H1 (cell line): ENCODE data around the gene GRIN3A. TPM values are rescaled to one million over a fixed set of nuclear protein-coding genes. Genes with fewer than 3 reads are reported as not detected.

ENCODE experiments used
- CTCF ChIA-PET: fragments of 300-600 bp; sonication (Branson Sonifier 250); formaldehyde crosslinking; loops from one replicate; lab custom pipeline; 2021; ENCODE audit not compliant: partially characterized antibody; lab: Charles Lee
- POLR2A ChIA-PET: fragments of 300-600 bp; sonication (Branson Sonifier 250); formaldehyde crosslinking; loops from one replicate; lab custom pipeline; 2021; ENCODE audit warnings: inconsistent platforms; ENCODE audit not compliant: partially characterized antibody; lab: Charles Lee
- DNase-seq, 2 experiments: peaks; one replicate each; pipeline versions ENCODE4 v3.0.0 to v3.0.0-alpha.2; 2010 to 2022; ENCODE audit warnings: low spot score in 2 of 2, low read depth in 1 of 2, mixed read lengths in 1 of 2
- FAIRE-seq: peaks from 2 replicates; lab custom pipeline; 2011; peaks lifted over from hg19 to GRCh38; lab: Jason Lieb, UNC
- H2AFZ ChIP-seq: 2 replicates; pipeline ENCODE4 v1.8.1; 2012; ENCODE audit warnings: low read length, inconsistent platforms
- H2AK5ac ChIP-seq: 2 replicates; pipeline ENCODE4 v1.6.1; 2013; ENCODE audit warnings: low read depth, low read length
- H2BK120ac ChIP-seq: replicated peaks from 2 replicates; pipeline ENCODE3; 2013; ENCODE audit warnings: low read depth, low read length, inconsistent platforms
- H2BK12ac ChIP-seq: 2 replicates; pipeline ENCODE4 v1.6.1; 2013; ENCODE audit warnings: low read depth, low read length
- H2BK15ac ChIP-seq: 2 replicates; pipeline ENCODE4 v1.6.1; 2013; ENCODE audit warnings: low read length
- H2BK20ac ChIP-seq: 2 replicates; pipeline ENCODE4 v1.6.1; 2013; ENCODE audit warnings: low read length
- H2BK5ac ChIP-seq: 2 replicates; pipeline ENCODE4 v1.6.1; 2013; ENCODE audit warnings: low read depth, low read length
- H3K14ac ChIP-seq: 2 replicates; pipeline ENCODE4 v1.6.1; 2013; ENCODE audit warnings: inconsistent platforms; ENCODE audit not compliant: insufficient read length
- H3K18ac ChIP-seq: 2 replicates; pipeline ENCODE4 v1.6.1; 2013; ENCODE audit warnings: low read length; ENCODE audit errors: extremely low read depth
- H3K23ac ChIP-seq: 2 replicates; pipeline ENCODE4 v1.6.1; 2013; ENCODE audit warnings: inconsistent platforms; ENCODE audit not compliant: insufficient read length
- H3K23me2 ChIP-seq: 2 replicates; pipeline ENCODE4 v1.6.1; 2013; ENCODE audit warnings: low read depth, low read length
- H3K27ac ChIP-seq: 2 replicates; pipeline ENCODE4 v1.6.1; 2011; ENCODE audit warnings: low read depth, low read length, inconsistent platforms
- H3K27me3 ChIP-seq, 4 experiments: replicated peaks in 1 of 4; 1 replicate in 1 of 4; 2 replicates in 3 of 4; pipeline versions ENCODE4 v1.6.1 to v1.8.1; 2011 to 2013; ENCODE audit warnings: low read length in 3 of 4, mild to moderate bottlenecking in 3 of 4, inconsistent platforms in 2 of 4, mixed read lengths in 2 of 4, moderate library complexity in 1 of 4; ENCODE audit not compliant: control insufficient read depth in 3 of 4, insufficient read depth in 3 of 4; ENCODE audit errors: extremely low read depth in 1 of 4
- H3K36me3 ChIP-seq, 4 experiments: 2 replicates each; pipeline versions ENCODE4 v1.6.1 to v1.8.1; 2011 to 2013; ENCODE audit warnings: mild to moderate bottlenecking in 4 of 4, low read length in 3 of 4, moderate library complexity in 2 of 4, control low read depth in 1 of 4, inconsistent platforms in 1 of 4; ENCODE audit not compliant: insufficient read depth in 4 of 4, control insufficient read depth in 2 of 4
- H3K4ac ChIP-seq: replicated peaks from 2 replicates; pipeline ENCODE3; 2013; ENCODE audit warnings: low read length, low read depth, mixed read lengths, inconsistent platforms; ENCODE audit not compliant: insufficient read length
- H3K4me1 ChIP-seq, 4 experiments: replicated peaks in 1 of 4; 1 replicate in 1 of 4; 2 replicates in 3 of 4; pipeline versions ENCODE4 v1.6.1 to v1.8.1; 2011 to 2013; ENCODE audit warnings: low read length in 3 of 4, inconsistent platforms in 2 of 4, mixed read lengths in 1 of 4; ENCODE audit not compliant: insufficient read depth in 4 of 4, control insufficient read depth in 3 of 4
- H3K4me2 ChIP-seq, 2 experiments: 2 replicates each; pipeline versions ENCODE4 v1.6.1 to v1.8.1; 2011 to 2013; ENCODE audit warnings: low read depth in 2 of 2, low read length in 2 of 2, control low read depth in 1 of 2, inconsistent platforms in 1 of 2, mild to moderate bottlenecking in 1 of 2; ENCODE audit not compliant: insufficient read depth in 1 of 2
- H3K4me3 ChIP-seq, 4 experiments: fragments of 200-600, 300-600 bp in 1 of 4; sonication (generic), shearing (Covaris generic), sonication (Bioruptor Twin) in 1 of 4; 2 replicates each; pipeline versions ENCODE4 v1.5.1 to v1.8.1; 2011 to 2016; ENCODE audit warnings: low read length in 4 of 4, low read depth in 3 of 4, control low read depth in 2 of 4, inconsistent platforms in 2 of 4, mild to moderate bottlenecking in 2 of 4, mixed read lengths in 1 of 4, moderate library complexity in 1 of 4; ENCODE audit not compliant: insufficient read depth in 2 of 4; ENCODE audit errors: extremely low read depth in 1 of 4
- H3K56ac ChIP-seq: replicated peaks from 2 replicates; pipeline ENCODE3; 2013; ENCODE audit warnings: low read depth, mild to moderate bottlenecking, mixed read lengths, low read length, inconsistent platforms; ENCODE audit not compliant: insufficient read length
- H3K79me1 ChIP-seq: 2 replicates; pipeline ENCODE4 v1.6.1; 2013; ENCODE audit warnings: low read depth, low read length, control low read depth
- H3K79me2 ChIP-seq, 2 experiments: 2 replicates each; pipeline versions ENCODE4 v1.6.1 to v1.8.1; 2012 to 2013; ENCODE audit warnings: low read length in 2 of 2, mild to moderate bottlenecking in 2 of 2, inconsistent platforms in 1 of 2; ENCODE audit not compliant: insufficient read depth in 2 of 2, control insufficient read depth in 1 of 2
- H3K9ac ChIP-seq, 4 experiments: replicated peaks in 1 of 4; 1 replicate in 1 of 4; 2 replicates in 3 of 4; pipeline versions ENCODE4 v1.6.1 to v1.8.1; 2011 to 2013; ENCODE audit warnings: low read depth in 3 of 4, low read length in 3 of 4, control low read depth in 2 of 4, mild to moderate bottlenecking in 2 of 4, moderate library complexity in 2 of 4, inconsistent platforms in 1 of 4; ENCODE audit errors: extremely low read depth in 1 of 4
- H3K9me3 ChIP-seq, 2 experiments: 2 replicates each; pipeline versions ENCODE4 v1.6.1 to v1.8.1; 2012 to 2013; ENCODE audit warnings: mild to moderate bottlenecking in 2 of 2, moderate library complexity in 2 of 2, control low read depth in 1 of 2, inconsistent platforms in 1 of 2, low read depth in 1 of 2, low read length in 1 of 2, mixed read lengths in 1 of 2; ENCODE audit not compliant: insufficient read depth in 2 of 2
- H4K20me1 ChIP-seq, 2 experiments: replicated peaks in 1 of 2; 2 replicates each; pipeline versions ENCODE3 to v1.8.1; 2011 to 2013; ENCODE audit warnings: inconsistent platforms in 2 of 2, low read length in 2 of 2, mild to moderate bottlenecking in 1 of 2; ENCODE audit not compliant: insufficient read depth in 2 of 2, control insufficient read depth in 1 of 2
- H4K5ac ChIP-seq: 2 replicates; pipeline ENCODE4 v1.6.1; 2013; ENCODE audit warnings: low read length, low read depth, mixed read lengths, inconsistent platforms; ENCODE audit not compliant: insufficient read length
- H4K8ac ChIP-seq: 2 replicates; pipeline ENCODE4 v1.8.0; 2013; ENCODE audit warnings: mild to moderate bottlenecking, moderate library complexity, low read length, inconsistent platforms; ENCODE audit not compliant: insufficient read depth; ENCODE audit errors: extremely low read depth
- H4K91ac ChIP-seq: replicated peaks from 2 replicates; pipeline ENCODE3; 2013; ENCODE audit warnings: low read length, mixed read lengths, inconsistent platforms; ENCODE audit not compliant: insufficient read length
- CBX5 ChIP-seq: fragments of 300-800, 300-1000 bp; sonication (generic); IDR thresholded peaks from 2 replicates; pipeline ENCODE4 v1.7.1; 2016; ENCODE audit warnings: antibody characterized with exemption, low read length, low read depth
- CEBPB ChIP-seq: IDR thresholded peaks from 2 replicates; pipeline ENCODE4 v1.6.1; 2012; ENCODE audit warnings: low read depth, low read length
- CREB1 ChIP-seq: IDR thresholded peaks from 2 replicates; pipeline ENCODE4 v1.6.1; 2012; ENCODE audit warnings: inconsistent platforms
- EGR1 ChIP-seq: IDR thresholded peaks from 2 replicates; pipeline ENCODE4 v1.6.1; 2011; ENCODE audit warnings: low read depth, low read length, borderline replicate concordance
- EZH2 ChIP-seq: fragments of 200-600 bp; sonication (generic); IDR thresholded peaks from 2 replicates; pipeline ENCODE4 v1.7.1; 2012; ENCODE audit warnings: low read depth, mild to moderate bottlenecking, moderate library complexity, low read length, inconsistent platforms; ENCODE audit not compliant: severe bottlenecking
- HDAC6 ChIP-seq: IDR thresholded peaks from one replicate; pipeline ENCODE4 v1.7.1; 2012; ENCODE audit warnings: low read depth, mild to moderate bottlenecking, inconsistent platforms, low read length, moderate library complexity
- NRF1 ChIP-seq: IDR thresholded peaks from 2 replicates; pipeline ENCODE4 v1.6.1; 2011; ENCODE audit warnings: mild to moderate bottlenecking, low read depth, low read length, improper control_type of control experiment
- TEAD4 ChIP-seq: IDR thresholded peaks from 2 replicates; pipeline ENCODE4 v1.6.1; 2012; ENCODE audit warnings: low read depth, low read length, inconsistent platforms, mixed read lengths
- WGBS, 2 experiments: shearing (Covaris generic) in 1 of 2; methylation state at CpG; one replicate each; pipeline versions ENCODE4 v1.1.6 to v1.1.7; 2013 to 2015; ENCODE audit warnings: low lambda C conversion rate in 2 of 2, mixed read lengths in 2 of 2, inconsistent platforms in 1 of 2, low coverage in 1 of 2, missing lambda C conversion rate in 1 of 2; ENCODE audit not compliant: insufficient replicate concordance in 2 of 2, insufficient coverage in 1 of 2, insufficient read length in 1 of 2; ENCODE audit errors: extremely low coverage in 1 of 2, missing lambda C conversion rate in 1 of 2; 5-methylcytosine and 5-hydroxymethylcytosine counted together
- polyA plus RNA-seq, 7 experiments: library from polyadenylated mRNA; depleted of rRNA in 3 of 7; stranded (reverse) in 5 of 7; unstranded in 2 of 7; fragments of >200 nt in 5 of 7; fragments of 200-250 nt in 2 of 7; gene quantifications; 1 replicate in 5 of 7; 2 replicates in 1 of 7; 4 replicates in 1 of 7; pipeline versions ENCODE4 v1.2.1 to v1.2.3, GENCODE V29; 2011 to 2013; ENCODE audit warnings: missing spikeins in 2 of 7, mixed read lengths in 2 of 7
- total RNA-seq: library from RNA; stranded (reverse); fragmentation: NEBNext Ultra II Directional; extraction: Animal tissue kit (Norgen Biotek cat#: 25700); gene quantifications from 2 replicates; pipeline ENCODE4 v1.2.1, GENCODE V29; 2021
- TF ChIP-seq, protein P1 (sequence below): IDR thresholded peaks from 2 replicates; pipeline ENCODE4 v1.6.1; 2011; ENCODE audit warnings: low read depth, mild to moderate bottlenecking, low read length; ENCODE audit not compliant: insufficient read depth
- TF ChIP-seq, protein P2 (sequence below): IDR thresholded peaks from 2 replicates; pipeline ENCODE4 v1.6.1; 2012; ENCODE audit warnings: low read length, inconsistent platforms

The GRIN3A gene
- total and polyA plus RNA-seq, 2 of the 8 experiments (the other 6 are each of a cell fraction or from before 2014, with no cell fraction given), result 0.04 TPM; not detected in 1

DNA sequence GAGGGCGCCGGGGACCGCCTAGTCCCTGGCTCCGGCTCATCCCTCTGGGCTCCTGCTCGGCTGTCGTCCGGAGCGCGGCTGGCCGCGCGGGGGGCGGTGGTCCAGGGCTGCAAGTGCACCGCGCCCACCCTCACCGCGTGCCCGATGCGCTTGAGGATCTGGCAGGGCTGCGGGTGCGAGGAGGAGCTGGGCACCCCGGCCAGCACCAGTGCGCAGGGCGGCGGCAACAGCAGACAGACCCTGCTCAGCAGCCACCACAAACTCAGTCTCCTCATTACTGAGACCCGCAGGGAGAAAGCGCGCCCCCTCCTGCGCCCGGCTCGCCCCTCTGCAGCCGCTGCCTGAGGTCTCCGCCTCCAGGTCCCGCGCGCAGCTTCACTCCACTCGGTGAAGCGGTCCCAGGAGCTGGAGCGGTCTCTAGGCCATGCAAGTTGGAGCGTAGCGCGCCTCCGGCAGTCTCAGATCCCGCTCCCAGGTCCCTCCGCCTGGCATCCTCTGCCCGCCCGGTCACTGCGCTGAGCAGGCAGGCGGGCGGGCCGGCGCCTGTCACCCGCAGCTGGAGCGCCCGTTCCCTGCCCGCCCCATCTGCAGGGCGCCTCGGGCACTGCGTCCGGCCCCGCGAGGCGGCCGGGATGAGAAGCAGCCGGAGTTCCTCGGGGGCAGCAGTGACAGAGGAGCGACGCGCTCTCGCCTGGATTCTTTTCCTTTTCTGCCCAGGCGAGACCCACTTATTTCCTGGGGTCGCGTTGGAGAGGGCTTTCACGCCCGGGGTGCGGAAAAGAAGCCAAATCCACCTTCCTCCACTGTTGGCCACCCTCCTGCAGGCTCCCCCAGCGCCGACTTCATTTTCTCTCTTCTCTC lies 512 bp downstream of the GRIN3A start:
- no peaks in the 10 kb centered on the region for H3K79me2 ChIP-seq
- no peak overlapping the region for H2AK5ac ChIP-seq
- no peaks in the 10 kb centered on the region for H3K79me1 ChIP-seq
- peak overlapping the region; percentile 39 to 69 (median 52) for H3K4me3 ChIP-seq
- no peak overlapping the region for H3K18ac ChIP-seq
- FAIRE-seq, result no peak
- H3K56ac ChIP-seq, result no peak overlapping the region
- H3K23ac ChIP-seq, result no peak overlapping the region
- H3K36me3 ChIP-seq, result no peaks in the 10 kb centered on the region; a peak in 1 of 8 replicates
- no peak overlapping the region for H3K14ac ChIP-seq
- H2BK15ac ChIP-seq, result no peak overlapping the region
- H3K4me2 ChIP-seq, result peak overlapping the region; percentile 86 to 91
- no peak overlapping the region for H3K4ac ChIP-seq
- CTCF ChIA-PET, result interaction anchor here (0.8 kb wide), 1 partner anchor 96 kb away, joined by 3 read pairs; no protein-coding TSS in a partner anchor
- no peak overlapping the region for H2AFZ ChIP-seq
- peaks cover 14 to 44% (median 33%) of the 10 kb centered on the region in 4 experiments for H3K27me3 ChIP-seq
- H2BK20ac ChIP-seq, result no peak overlapping the region
- no peak overlapping the region; the same call in 1 of the 2 replicates for H4K8ac ChIP-seq
- H3K9me3 ChIP-seq, result no peaks in the 10 kb centered on the region
- peaks cover 3 to 13% (median 8%) of the 10 kb centered on the region in 4 experiments for H3K4me1 ChIP-seq
- no peak overlapping the region for H2BK120ac ChIP-seq
- no peak overlapping the region for H2BK12ac ChIP-seq
- no peak overlapping the region for H3K9ac ChIP-seq
- H3K27ac ChIP-seq, result no peak overlapping the region
- peak in 1 of 2 experiments; percentile 69 for DNase-seq
- no peak overlapping the region for H4K91ac ChIP-seq
- H4K5ac ChIP-seq, result no peak overlapping the region
- POLR2A ChIA-PET, result no interaction called here
- peaks cover 7% of the 10 kb centered on the region; the same call in 1 of the 2 replicates for H3K23me2 ChIP-seq
- peaks cover 0 to 5% of the 10 kb centered on the region in 2 experiments for H4K20me1 ChIP-seq
- H2BK5ac ChIP-seq, result no peak overlapping the region
- WGBS, 2 experiments, result 2% methylated on average over 44 of the region's 78 CpGs; no CpG with 5 or more reads in 1 of the 2 experiments
- TF ChIP-seq CREB1 (no peak), NRF1 (no peak), EGR1 (no peak), HDAC6 (no peak), CBX5 (no peak), CEBPB (no peak), EZH2 (peak; percentile 79), TEAD4 (no peak)
- TF ChIP-seq, protein P1, sequence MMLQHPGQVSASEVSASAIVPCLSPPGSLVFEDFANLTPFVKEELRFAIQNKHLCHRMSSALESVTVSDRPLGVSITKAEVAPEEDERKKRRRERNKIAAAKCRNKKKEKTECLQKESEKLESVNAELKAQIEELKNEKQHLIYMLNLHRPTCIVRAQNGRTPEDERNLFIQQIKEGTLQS, result no peak
- TF ChIP-seq, protein P2, sequence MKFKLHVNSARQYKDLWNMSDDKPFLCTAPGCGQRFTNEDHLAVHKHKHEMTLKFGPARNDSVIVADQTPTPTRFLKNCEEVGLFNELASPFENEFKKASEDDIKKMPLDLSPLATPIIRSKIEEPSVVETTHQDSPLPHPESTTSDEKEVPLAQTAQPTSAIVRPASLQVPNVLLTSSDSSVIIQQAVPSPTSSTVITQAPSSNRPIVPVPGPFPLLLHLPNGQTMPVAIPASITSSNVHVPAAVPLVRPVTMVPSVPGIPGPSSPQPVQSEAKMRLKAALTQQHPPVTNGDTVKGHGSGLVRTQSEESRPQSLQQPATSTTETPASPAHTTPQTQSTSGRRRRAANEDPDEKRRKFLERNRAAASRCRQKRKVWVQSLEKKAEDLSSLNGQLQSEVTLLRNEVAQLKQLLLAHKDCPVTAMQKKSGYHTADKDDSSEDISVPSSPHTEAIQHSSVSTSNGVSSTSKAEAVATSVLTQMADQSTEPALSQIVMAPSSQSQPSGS, result no peak
